Putamen (tissue), 1 donor: Measurements from ENCODE around the gene NR2E3.

ENCODE experiments used
- DNase-seq: peaks from one replicate; pipeline ENCODE4 v3.0.0-alpha.2; 2016; ENCODE audit warnings: low spot score

NR2E3 gene

GRCh38 chr15:71810256-71811035 is at the start of gene NR2E3:
NR2E3 (plus strand) TSS chr15:71810554; CDS start chr15:71810744, 190 bp downstream.
- no peak for DNase-seq

- DNase-seq: no peak
These were observed 49.5 kb upstream of the NR2E3 start for GRCh38 chr15:71760852-71761251.

- DNase-seq: no peak
These were observed 48.7 kb upstream of the NR2E3 start for GRCh38 chr15:71761649-71762048.

GRCh38 chr15:71768184-71768583 is 42.2 kb upstream of the NR2E3 start:
- DNase-seq: no peak

GRCh38 chr15:71773206-71773859 is 37.0 kb upstream of the NR2E3 start:
- DNase-seq: no peak

GRCh38 chr15:71775856-71776255 is 34.5 kb upstream of the NR2E3 start:
- DNase-seq: no peak

GRCh38 chr15:71776304-71776703 is 34.0 kb upstream of the NR2E3 start:
- no peak for DNase-seq

GRCh38 chr15:71777216-71777943 is 33.0 kb upstream of the NR2E3 start:
- DNase-seq: no peak

GRCh38 chr15:71779073-71779797 is 31.1 kb upstream of the NR2E3 start:
- no peak for DNase-seq

GRCh38 chr15:71780115-71780976 is 30.0 kb upstream of the NR2E3 start:
- DNase-seq: no peak

- no peak for DNase-seq
These were observed 29.0 kb upstream of the NR2E3 start for GRCh38 chr15:71781179-71781964.

GRCh38 chr15:71781965-71782265 is 28.4 kb upstream of the NR2E3 start:
- no peak for DNase-seq

GRCh38 chr15:71782422-71783165 is 27.8 kb upstream of the NR2E3 start:
- DNase-seq: no peak

- DNase-seq: no peak
These were observed 25.6 kb upstream of the NR2E3 start for GRCh38 chr15:71784719-71785118.

GRCh38 chr15:71785996-71786395 is 24.4 kb upstream of the NR2E3 start:
- DNase-seq: no peak

GRCh38 chr15:71786673-71787072 is 23.7 kb upstream of the NR2E3 start:
- DNase-seq: no peak

GRCh38 chr15:71788646-71789579 is 21.4 kb upstream of the NR2E3 start:
- no peak for DNase-seq

- DNase-seq: no peak
These were observed 20.7 kb upstream of the NR2E3 start for GRCh38 chr15:71789616-71790015.

- DNase-seq: no peak
These were observed 20.3 kb upstream of the NR2E3 start for GRCh38 chr15:71790081-71790480.
